Mesothelial cell of epicardium (in vitro differentiated cells): Measurements from ENCODE around the gene MAPK11. TPM values are rescaled to one million over a fixed set of nuclear protein-coding genes. Genes with fewer than 3 reads are reported as not detected.

Experiments used
- DNase-seq, 2 experiments: peaks; one replicate each; pipeline ENCODE4 v3.0.0; 2021; ENCODE audit warnings: low spot score in 2 of 2; ENCODE audit not compliant: unreplicated experiment in 2 of 2
- H3K27ac Mint-ChIP-seq: 2 replicates; pipeline ENCODE4 v1.8.0; 2021; ENCODE audit warnings: mixed read lengths
- H3K27me3 Mint-ChIP-seq: 2 replicates; pipeline ENCODE4 v1.8.0; 2021; ENCODE audit warnings: low read depth, mixed read lengths
- H3K36me3 Mint-ChIP-seq: 2 replicates; pipeline ENCODE4 v1.8.0; 2021; ENCODE audit warnings: mixed read lengths
- H3K4me1 Mint-ChIP-seq: 2 replicates; pipeline ENCODE4 v1.8.0; 2021; ENCODE audit warnings: mixed read lengths
- H3K4me3 Mint-ChIP-seq: 2 replicates; pipeline ENCODE4 v1.8.0; 2021; ENCODE audit warnings: mild to moderate bottlenecking, moderate library complexity, mixed read lengths
- H3K9me3 Mint-ChIP-seq: 2 replicates; pipeline ENCODE4 v1.8.0; 2021; ENCODE audit warnings: mixed read lengths
- total RNA-seq: library from RNA; stranded (reverse); gene quantifications from 3 replicates; pipeline ENCODE4 v1.2.1, GENCODE V29; 2021
- TF ChIP-seq, protein P1 (sequence below): fragments of 200-600 bp; sonication (generic); IDR thresholded peaks from one replicate; pipeline ENCODE4 v1.5.0; 2021; ENCODE audit warnings: antibody characterized with exemption; ENCODE audit not compliant: unreplicated experiment

The MAPK11 gene
- total RNA-seq, 1 donor from 2014 or later, result 8.3 TPM

DNA sequence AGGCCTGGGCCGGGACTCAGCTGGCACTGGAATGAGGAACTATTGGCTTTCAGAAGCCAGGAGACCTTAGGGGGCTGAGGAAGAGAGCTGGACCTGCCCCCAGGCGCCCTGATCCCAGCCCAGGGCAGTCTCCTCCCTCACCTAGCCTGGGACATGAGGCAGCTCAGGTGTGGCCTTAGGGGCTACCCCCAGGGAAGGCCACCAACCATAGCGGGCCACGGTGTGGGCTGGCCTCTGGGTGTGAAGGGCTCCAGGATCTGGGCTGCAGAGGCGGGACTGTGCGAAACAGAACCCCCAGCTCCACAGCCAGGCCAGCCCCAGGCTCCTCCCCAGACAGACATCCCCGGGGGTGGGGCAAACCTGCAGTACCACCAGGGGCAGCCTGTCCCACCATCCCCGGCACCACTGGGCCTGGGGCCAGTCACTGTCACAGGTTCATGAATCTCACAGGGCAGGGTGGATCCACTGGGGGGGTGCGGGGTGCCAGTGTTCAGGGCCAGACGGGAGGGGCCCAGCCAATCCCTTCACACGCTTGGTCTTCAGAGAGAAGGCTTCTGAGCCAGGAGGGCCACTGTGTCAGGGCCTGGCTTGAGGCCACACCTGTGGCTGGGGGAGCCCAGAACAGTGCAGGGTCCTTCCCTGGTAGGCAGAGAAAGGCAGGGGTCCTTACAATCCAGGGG, 33.8 kb upstream of the MAPK11 start:
- H3K9me3 Mint-ChIP-seq, result no peaks in the 10 kb centered on the region
- peak overlapping the region; percentile 95 for H3K27ac Mint-ChIP-seq
- no peaks in the 10 kb centered on the region for H3K27me3 Mint-ChIP-seq
- H3K36me3 Mint-ChIP-seq, result no peaks in the 10 kb centered on the region
- H3K4me1 Mint-ChIP-seq, result peaks cover 60% of the 10 kb centered on the region
- TF ChIP-seq, protein P1, sequence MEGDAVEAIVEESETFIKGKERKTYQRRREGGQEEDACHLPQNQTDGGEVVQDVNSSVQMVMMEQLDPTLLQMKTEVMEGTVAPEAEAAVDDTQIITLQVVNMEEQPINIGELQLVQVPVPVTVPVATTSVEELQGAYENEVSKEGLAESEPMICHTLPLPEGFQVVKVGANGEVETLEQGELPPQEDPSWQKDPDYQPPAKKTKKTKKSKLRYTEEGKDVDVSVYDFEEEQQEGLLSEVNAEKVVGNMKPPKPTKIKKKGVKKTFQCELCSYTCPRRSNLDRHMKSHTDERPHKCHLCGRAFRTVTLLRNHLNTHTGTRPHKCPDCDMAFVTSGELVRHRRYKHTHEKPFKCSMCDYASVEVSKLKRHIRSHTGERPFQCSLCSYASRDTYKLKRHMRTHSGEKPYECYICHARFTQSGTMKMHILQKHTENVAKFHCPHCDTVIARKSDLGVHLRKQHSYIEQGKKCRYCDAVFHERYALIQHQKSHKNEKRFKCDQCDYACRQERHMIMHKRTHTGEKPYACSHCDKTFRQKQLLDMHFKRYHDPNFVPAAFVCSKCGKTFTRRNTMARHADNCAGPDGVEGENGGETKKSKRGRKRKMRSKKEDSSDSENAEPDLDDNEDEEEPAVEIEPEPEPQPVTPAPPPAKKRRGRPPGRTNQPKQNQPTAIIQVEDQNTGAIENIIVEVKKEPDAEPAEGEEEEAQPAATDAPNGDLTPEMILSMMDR, result no peak
- no peak for DNase-seq
- peak overlapping the region; percentile 90 for H3K4me3 Mint-ChIP-seq

DNA sequence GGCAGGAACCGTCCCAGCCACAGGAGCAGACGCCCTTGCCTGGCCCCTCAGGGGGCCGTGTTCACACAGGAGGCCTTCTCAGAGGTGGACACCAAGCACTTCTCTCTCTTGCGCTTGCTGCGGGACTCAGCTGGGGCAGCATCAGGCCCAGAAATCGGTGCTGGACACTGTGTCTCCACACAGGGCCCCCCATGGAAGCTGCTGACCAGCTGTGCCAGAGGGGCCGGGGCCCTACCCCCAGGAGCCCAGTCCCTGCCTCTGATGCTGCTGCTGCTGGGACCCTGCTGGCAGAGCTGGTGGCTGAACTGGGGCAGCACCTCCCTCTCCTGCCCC, 33.3 kb upstream of the MAPK11 start:
- TF ChIP-seq, protein P1, result no peak
- Mint-ChIP-seq H3K9me3 (no peaks in the 10 kb centered on the region), H3K4me3 (peak overlapping the region; percentile 90), H3K27me3 (no peaks in the 10 kb centered on the region), H3K4me1 (peaks cover 58% of the 10 kb centered on the region), H3K36me3 (no peaks in the 10 kb centered on the region), H3K27ac (peak overlapping the region; percentile 95)
- DNase-seq, result no peak

DNA sequence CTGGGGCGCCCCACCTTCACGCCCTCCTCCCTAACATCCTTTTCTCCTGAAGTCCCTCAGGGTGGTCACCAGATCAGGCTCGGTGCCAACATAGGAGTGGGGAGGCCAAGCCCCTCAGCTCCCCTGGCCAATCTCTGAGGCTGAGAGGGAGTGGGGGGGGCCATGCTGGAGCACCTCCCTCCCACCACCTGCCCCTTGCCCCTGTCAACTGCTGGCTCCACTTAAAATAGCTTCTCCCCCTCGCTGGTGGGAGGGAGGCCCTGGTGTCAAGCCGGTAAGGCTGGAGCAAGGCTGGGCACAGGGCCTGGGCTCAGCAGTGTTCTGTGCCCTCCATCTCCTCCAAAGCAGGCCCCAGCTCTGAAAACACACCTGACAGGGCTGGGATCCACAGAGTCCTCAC, 32.4 kb upstream of the MAPK11 start:
- TF ChIP-seq, protein P1, result no peak
- DNase-seq, result no peak
- Mint-ChIP-seq H3K4me1 (peaks cover 66% of the 10 kb centered on the region), H3K36me3 (no peaks in the 10 kb centered on the region), H3K4me3 (peak overlapping the region; percentile 90), H3K9me3 (no peaks in the 10 kb centered on the region), H3K27ac (peak overlapping the region; percentile 87), H3K27me3 (no peaks in the 10 kb centered on the region)

DNA sequence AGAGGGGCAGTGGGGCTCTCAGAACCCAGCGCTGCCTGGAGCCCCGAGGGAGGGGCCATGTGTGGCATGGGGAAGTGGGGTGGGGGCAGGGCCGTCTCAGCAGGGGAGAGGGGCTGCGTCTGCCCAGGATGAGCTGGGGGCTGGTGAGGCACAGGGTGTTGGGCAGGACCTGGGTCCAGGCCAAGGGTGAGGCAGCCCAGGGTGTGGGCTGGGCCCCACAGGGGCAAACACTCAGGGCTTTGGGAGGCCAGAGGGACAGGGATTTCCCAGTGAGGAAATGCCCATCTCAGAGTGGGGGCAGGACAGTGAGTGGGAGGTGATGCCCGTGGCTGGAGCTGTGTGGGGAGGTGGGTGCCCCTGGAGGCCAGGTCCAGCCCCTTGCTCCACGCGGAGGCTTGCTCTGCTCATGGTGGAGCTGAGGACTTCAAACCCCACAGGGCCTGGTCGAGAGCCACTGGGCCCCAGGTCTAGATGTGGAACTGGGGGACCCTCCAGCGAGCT, 31.9 kb upstream of the MAPK11 start:
- no peak for DNase-seq
- peak overlapping the region; percentile 34 for H3K4me3 Mint-ChIP-seq
- H3K36me3 Mint-ChIP-seq, result no peaks in the 10 kb centered on the region
- TF ChIP-seq, protein P1, result no peak
- H3K27ac Mint-ChIP-seq, result peak overlapping the region; percentile 81
- H3K4me1 Mint-ChIP-seq, result peaks cover 71% of the 10 kb centered on the region
- H3K9me3 Mint-ChIP-seq, result no peaks in the 10 kb centered on the region
- no peaks in the 10 kb centered on the region for H3K27me3 Mint-ChIP-seq

DNA sequence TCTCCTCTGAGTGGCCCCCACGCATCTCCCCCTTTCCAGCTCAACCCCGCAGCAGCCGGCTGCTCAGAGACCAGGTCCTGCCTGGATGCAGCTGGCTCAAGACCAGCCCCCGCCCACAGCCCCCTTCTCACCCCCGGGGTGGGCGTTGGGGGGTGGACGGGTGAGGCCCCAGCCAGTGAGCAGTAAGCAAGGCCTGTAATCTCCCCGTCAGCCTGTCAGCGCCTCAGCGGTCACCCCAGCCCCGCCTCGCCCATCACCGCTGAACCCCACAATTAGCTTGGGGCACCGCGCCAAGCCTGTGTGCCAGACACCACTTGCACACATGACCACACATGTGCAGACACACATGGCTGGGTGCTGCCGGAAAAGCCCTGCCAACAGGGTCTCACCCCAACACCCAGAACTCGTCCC, 31.4 kb upstream of the MAPK11 start:
- H3K4me1 Mint-ChIP-seq, result peaks cover 71% of the 10 kb centered on the region
- peak overlapping the region; percentile 81 for H3K27ac Mint-ChIP-seq
- H3K9me3 Mint-ChIP-seq, result no peaks in the 10 kb centered on the region
- no peaks in the 10 kb centered on the region for H3K36me3 Mint-ChIP-seq
- DNase-seq, result no peak
- H3K4me3 Mint-ChIP-seq, result peak overlapping the region; percentile 55
- TF ChIP-seq, protein P1, result no peak
- no peaks in the 10 kb centered on the region for H3K27me3 Mint-ChIP-seq
